H1 (cell line): ENCODE measurements around the gene DEK. TPM values are rescaled to one million over a fixed set of nuclear protein-coding genes. Genes with fewer than 3 reads are reported as not detected.

ENCODE experiments used
- BCL11A ChIP-seq, 2 experiments: IDR thresholded peaks; one replicate each; pipeline ENCODE4 v1.6.1; 2011; ENCODE audit warnings: low read depth in 2 of 2, low read length in 2 of 2, mild to moderate bottlenecking in 2 of 2
- CEBPB ChIP-seq: IDR thresholded peaks from 2 replicates; pipeline ENCODE4 v1.6.1; 2012; ENCODE audit warnings: low read depth, low read length
- CHD2 ChIP-seq: IDR thresholded peaks from 2 replicates; pipeline ENCODE4 v1.6.1; 2012; ENCODE audit warnings: low read length, improper control_type of control experiment
- E2F6 ChIP-seq: IDR thresholded peaks from 2 replicates; pipeline ENCODE4 v1.6.1; 2012; ENCODE audit warnings: inconsistent platforms
- TCF12 ChIP-seq: IDR thresholded peaks from 2 replicates; pipeline ENCODE4 v1.6.1; 2011; ENCODE audit warnings: low read depth, mild to moderate bottlenecking, low read length
- polyA plus RNA-seq, 7 experiments: library from polyadenylated mRNA; depleted of rRNA in 3 of 7; stranded (reverse) in 5 of 7; unstranded in 2 of 7; fragments of >200 nt in 5 of 7; fragments of 200-250 nt in 2 of 7; gene quantifications; 1 replicate in 5 of 7; 2 replicates in 1 of 7; 4 replicates in 1 of 7; pipeline versions ENCODE4 v1.2.1 to v1.2.3, GENCODE V29; 2011 to 2013; ENCODE audit warnings: missing spikeins in 2 of 7, mixed read lengths in 2 of 7
- total RNA-seq: library from RNA; stranded (reverse); fragmentation: NEBNext Ultra II Directional; extraction: Animal tissue kit (Norgen Biotek cat#: 25700); gene quantifications from 2 replicates; pipeline ENCODE4 v1.2.1, GENCODE V29; 2021

DEK gene
- total and polyA plus RNA-seq, 2 of the 8 experiments (the other 6 are each of a cell fraction or from before 2014, with no cell fraction given), result 40.0 to 228 TPM

- TF ChIP-seq E2F6 (no peak), CEBPB (no peak), TCF12 (no peak), BCL11A (IDR thresholded peaks at IDR 0.05; ENCODE audit: low read depth in 2 of 2, low read length in 2 of 2) (no peak), CHD2 (no peak)
These were observed 43.1 kb downstream of the DEK start (continued) for GRCh38 chr6:18221288-18221615.
